LNCaP clone FGC (cell line): ENCODE measurements around the gene CDYL2.

Experiments used
- DNase-seq: peaks from one replicate; pipeline ENCODE4 v3.0.0-alpha.2; 2011; ENCODE audit warnings: low read depth
- H3K4me3 ChIP-seq: 2 replicates; pipeline ENCODE4 v1.5.1; 2011; ENCODE audit warnings: mild to moderate bottlenecking, low read depth, low read length, control low read depth
- CTCF ChIP-seq: IDR thresholded peaks from 2 replicates; pipeline ENCODE4 v1.5.1; 2012; ENCODE audit warnings: mild to moderate bottlenecking; ENCODE audit not compliant: control insufficient read depth, insufficient read depth; ENCODE audit errors: extremely low read depth

The CDYL2 gene

GRCh38 chr16:80554033-80554432 is 250.4 kb downstream of the CDYL2 start:
- TF ChIP-seq CTCF: no peak
- H3K4me3 ChIP-seq: no peak overlapping the region
- DNase-seq: no peak

GRCh38 chr16:80552277-80552676 is 252.1 kb downstream of the CDYL2 start:
- TF ChIP-seq CTCF: no peak
- no peak for DNase-seq
- no peak overlapping the region for H3K4me3 ChIP-seq
